ENCODE results near the gene MYBL2.
"Not testable (repeated sequence)": the region's sequence is repeated elsewhere in the genome, so short reads cannot be mapped to it uniquely, and the experiment has no call there.

Gene MYBL2

GRCh38 chr20:43651650-43652184, 15.2 kb upstream of the MYBL2 start:
- not testable (repeated sequence) for H3K56ac ChIP-seq (ENCODE audit: low read length); H2BK15ac ChIP-seq (replicated peaks; ENCODE audit: low read depth); H4K8ac ChIP-seq (ENCODE audit: low read depth, low read length); H3K27ac ChIP-seq (ENCODE audit: low read depth, low read length); H3K27me3 ChIP-seq (ENCODE audit: insufficient read depth, low read length, poor library complexity); H3K36me3 ChIP-seq (ENCODE audit: control insufficient read depth, insufficient read depth, low read length); H3K79me1 ChIP-seq (ENCODE audit: low read length); H3K79me2 ChIP-seq (ENCODE audit: control insufficient read depth, insufficient read depth, low read length); H3K4ac ChIP-seq (ENCODE audit: low read depth, low read length); H3K9ac ChIP-seq (ENCODE audit: low read length); H4K5ac ChIP-seq (ENCODE audit: low read length); H2BK120ac ChIP-seq (ENCODE audit: low read depth, low read length); H2BK5ac ChIP-seq (ENCODE audit: low read length); H3K4me2 ChIP-seq (ENCODE audit: low read length); H3K18ac ChIP-seq (ENCODE audit: low read length); H3K4me1 ChIP-seq (ENCODE audit: control insufficient read depth, low read depth, low read length); H3K4me3 ChIP-seq (ENCODE audit: low read length); DNase-seq; H2AK5ac ChIP-seq (ENCODE audit: low read length); H3K23ac ChIP-seq (ENCODE audit: low read length)
- no CpG with 5 or more reads among the region's 10 CpGs for WGBS (ENCODE audit: extremely low coverage, insufficient coverage, low lambda C conversion rate)

- H3K4me2 ChIP-seq (ENCODE audit: low read length) = no peak overlapping the region
- no peak overlapping the region for H3K23ac ChIP-seq (ENCODE audit: low read length)
- no peak overlapping the region for H2BK120ac ChIP-seq (ENCODE audit: low read depth, low read length)
- no peaks in the 10 kb centered on the region for H3K79me2 ChIP-seq (ENCODE audit: control insufficient read depth, insufficient read depth, low read length)
- no peak overlapping the region for H3K4me3 ChIP-seq (ENCODE audit: low read length)
- no peak overlapping the region for H3K18ac ChIP-seq (ENCODE audit: low read length)
- no peak overlapping the region for H2AK5ac ChIP-seq (ENCODE audit: low read length)
- H2BK15ac ChIP-seq (replicated peaks; ENCODE audit: low read depth) = no peak overlapping the region
- no peaks in the 10 kb centered on the region for H3K79me1 ChIP-seq (ENCODE audit: low read length)
- no peak overlapping the region for H3K4ac ChIP-seq (ENCODE audit: low read depth, low read length)
- no peak overlapping the region for H4K8ac ChIP-seq (ENCODE audit: low read depth, low read length)
- no peaks in the 10 kb centered on the region for H3K4me1 ChIP-seq (ENCODE audit: control insufficient read depth, low read depth, low read length)
- no peaks in the 10 kb centered on the region for H3K36me3 ChIP-seq (ENCODE audit: control insufficient read depth, insufficient read depth, low read length)
- H3K9ac ChIP-seq (ENCODE audit: low read length) = no peak overlapping the region
- no peak overlapping the region for H4K5ac ChIP-seq (ENCODE audit: low read length)
- DNase-seq = no peak
- no peak overlapping the region for H2BK5ac ChIP-seq (ENCODE audit: low read length)
- H3K56ac ChIP-seq (ENCODE audit: low read length) = no peak overlapping the region
- no peak overlapping the region for H3K27ac ChIP-seq (ENCODE audit: low read depth, low read length)
- no peaks in the 10 kb centered on the region for H3K27me3 ChIP-seq (ENCODE audit: insufficient read depth, low read length, poor library complexity)
- no CpG with 5 or more reads among the region's 3 CpGs for WGBS (ENCODE audit: extremely low coverage, insufficient coverage, low lambda C conversion rate)
These were observed 12.9 kb upstream of the MYBL2 start for GRCh38 chr20:43653966-43654365.

DNA sequence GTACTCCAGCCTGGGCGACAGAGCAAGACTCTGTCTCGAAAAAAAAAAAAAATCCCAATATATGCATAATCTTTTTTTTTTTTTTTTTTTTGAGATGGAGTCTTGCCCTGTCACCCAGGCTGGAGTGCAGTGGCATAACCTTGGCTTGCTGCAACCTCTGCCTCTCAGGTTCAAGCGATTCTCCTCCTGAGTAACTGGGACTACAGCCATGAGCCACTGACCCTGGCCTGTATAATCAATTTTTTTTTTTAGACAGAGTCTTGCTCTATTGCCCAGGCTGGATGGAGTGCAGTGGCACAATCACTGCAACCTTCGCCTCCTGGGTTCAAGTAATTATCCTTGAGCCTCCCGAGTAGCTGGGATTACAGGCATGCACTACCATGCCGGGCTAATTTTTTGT, 11.7 kb upstream of the MYBL2 start:
- H3K79me2 ChIP-seq (ENCODE audit: control insufficient read depth, insufficient read depth, low read length); H2AK5ac ChIP-seq (ENCODE audit: low read length); H3K18ac ChIP-seq (ENCODE audit: low read length); H3K27me3 ChIP-seq (ENCODE audit: insufficient read depth, low read length, poor library complexity); H3K56ac ChIP-seq (ENCODE audit: low read length); H2BK15ac ChIP-seq (replicated peaks; ENCODE audit: low read depth); H4K5ac ChIP-seq (ENCODE audit: low read length); H3K4me3 ChIP-seq (ENCODE audit: low read length); H3K79me1 ChIP-seq (ENCODE audit: low read length); DNase-seq; H3K9ac ChIP-seq (ENCODE audit: low read length); H3K4ac ChIP-seq (ENCODE audit: low read depth, low read length); H3K36me3 ChIP-seq (ENCODE audit: control insufficient read depth, insufficient read depth, low read length); H3K4me1 ChIP-seq (ENCODE audit: control insufficient read depth, low read depth, low read length); H2BK5ac ChIP-seq (ENCODE audit: low read length); H2BK120ac ChIP-seq (ENCODE audit: low read depth, low read length); H3K4me2 ChIP-seq (ENCODE audit: low read length); H3K27ac ChIP-seq (ENCODE audit: low read depth, low read length); H4K8ac ChIP-seq (ENCODE audit: low read depth, low read length); H3K23ac ChIP-seq (ENCODE audit: low read length): not testable (repeated sequence)
- WGBS (ENCODE audit: extremely low coverage, insufficient coverage, low lambda C conversion rate) = no CpG with 5 or more reads among the region's 6 CpGs

- Histone ChIP-seq H2AK5ac (ENCODE audit: low read length) (no peak overlapping the region), H2BK15ac (replicated peaks; ENCODE audit: low read depth) (no peak overlapping the region), H3K4me2 (ENCODE audit: low read length) (no peak overlapping the region), H3K4ac (ENCODE audit: low read depth, low read length) (no peak overlapping the region), H3K4me1 (ENCODE audit: control insufficient read depth, low read depth, low read length) (no peaks in the 10 kb centered on the region), H3K79me1 (ENCODE audit: low read length) (no peaks in the 10 kb centered on the region), H3K4me3 (ENCODE audit: low read length) (no peak overlapping the region), H3K9ac (ENCODE audit: low read length) (no peak overlapping the region), H2BK120ac (ENCODE audit: low read depth, low read length) (no peak overlapping the region), H3K23ac (ENCODE audit: low read length) (no peak overlapping the region), H3K27me3 (ENCODE audit: insufficient read depth, low read length, poor library complexity) (no peaks in the 10 kb centered on the region), H3K27ac (ENCODE audit: low read depth, low read length) (no peak overlapping the region), H3K56ac (ENCODE audit: low read length) (no peak overlapping the region), H4K8ac (ENCODE audit: low read depth, low read length) (peak overlapping the region; percentile 68), H3K79me2 (ENCODE audit: control insufficient read depth, insufficient read depth, low read length) (no peaks in the 10 kb centered on the region), H3K36me3 (ENCODE audit: control insufficient read depth, insufficient read depth, low read length) (no peaks in the 10 kb centered on the region), H2BK5ac (ENCODE audit: low read length) (no peak overlapping the region), H3K18ac (ENCODE audit: low read length) (no peak overlapping the region), H4K5ac (ENCODE audit: low read length) (no peak overlapping the region)
- no peak for DNase-seq
- no CpG with 5 or more reads among the region's 3 CpGs for WGBS (ENCODE audit: extremely low coverage, insufficient coverage, low lambda C conversion rate)
These were observed 11.0 kb upstream of the MYBL2 start for GRCh38 chr20:43655937-43656336.

DNA sequence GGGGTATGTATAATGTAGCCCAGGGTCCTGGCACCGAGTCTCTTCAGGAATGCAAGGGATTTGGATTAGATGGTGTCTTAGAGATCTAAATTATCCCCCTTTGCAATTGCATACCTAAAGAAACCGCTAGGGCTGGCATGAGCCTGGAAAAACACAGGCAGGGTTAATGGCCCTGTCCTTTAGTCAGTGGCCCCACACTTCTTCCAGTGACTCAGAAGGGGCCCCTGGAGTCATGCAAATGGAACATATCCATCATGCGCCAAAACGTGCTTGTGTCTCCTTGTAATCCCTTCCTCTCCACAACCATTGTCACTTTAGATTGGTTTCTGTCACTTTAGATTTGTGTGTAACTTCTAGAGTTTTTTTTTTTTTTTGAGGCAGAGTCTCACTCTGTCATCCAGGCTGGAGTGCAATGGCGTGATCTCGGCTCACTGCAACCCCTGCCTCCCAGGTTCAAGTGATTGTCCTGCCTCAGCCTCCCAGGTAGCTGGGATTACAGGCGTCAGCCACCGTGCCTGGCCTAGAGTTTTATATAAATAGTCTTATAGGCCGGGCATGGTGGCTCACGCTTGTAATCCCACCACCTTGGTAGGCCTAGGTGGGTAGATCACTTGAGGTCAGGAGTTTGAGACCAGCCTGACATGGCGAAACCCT, 8.7 kb upstream of the MYBL2 start:
- Histone ChIP-seq H3K27me3 (ENCODE audit: insufficient read depth, low read length, poor library complexity) (no peaks in the 10 kb centered on the region), H3K18ac (ENCODE audit: low read length) (no peak overlapping the region), H3K27ac (ENCODE audit: low read depth, low read length) (no peak overlapping the region), H4K8ac (ENCODE audit: low read depth, low read length) (peak overlapping the region; percentile 57), H3K23ac (ENCODE audit: low read length) (no peak overlapping the region), H2AK5ac (ENCODE audit: low read length) (no peak overlapping the region), H3K4ac (ENCODE audit: low read depth, low read length) (no peak overlapping the region), H3K9ac (ENCODE audit: low read length) (peak overlapping the region; percentile 85), H3K4me1 (ENCODE audit: control insufficient read depth, low read depth, low read length) (no peaks in the 10 kb centered on the region), H4K5ac (ENCODE audit: low read length) (no peak overlapping the region), H2BK15ac (replicated peaks; ENCODE audit: low read depth) (no peak overlapping the region), H2BK120ac (ENCODE audit: low read depth, low read length) (no peak overlapping the region), H3K4me3 (ENCODE audit: low read length) (peak overlapping the region; percentile 61), H3K56ac (ENCODE audit: low read length) (peak overlapping the region; percentile 93), H3K79me2 (ENCODE audit: control insufficient read depth, insufficient read depth, low read length) (no peaks in the 10 kb centered on the region), H3K4me2 (ENCODE audit: low read length) (peak overlapping the region; percentile 84), H3K36me3 (ENCODE audit: control insufficient read depth, insufficient read depth, low read length) (no peaks in the 10 kb centered on the region), H2BK5ac (ENCODE audit: low read length) (no peak overlapping the region), H3K79me1 (ENCODE audit: low read length) (no peaks in the 10 kb centered on the region)
- no CpG with 5 or more reads among the region's 11 CpGs for WGBS (ENCODE audit: extremely low coverage, insufficient coverage, low lambda C conversion rate)
- DNase-seq = no peak
